ENCODE results near the gene NKTR.
A peak's percentile ranks its signal among the peaks of the same experiment; 100 is the strongest.

The NKTR gene

DNA sequence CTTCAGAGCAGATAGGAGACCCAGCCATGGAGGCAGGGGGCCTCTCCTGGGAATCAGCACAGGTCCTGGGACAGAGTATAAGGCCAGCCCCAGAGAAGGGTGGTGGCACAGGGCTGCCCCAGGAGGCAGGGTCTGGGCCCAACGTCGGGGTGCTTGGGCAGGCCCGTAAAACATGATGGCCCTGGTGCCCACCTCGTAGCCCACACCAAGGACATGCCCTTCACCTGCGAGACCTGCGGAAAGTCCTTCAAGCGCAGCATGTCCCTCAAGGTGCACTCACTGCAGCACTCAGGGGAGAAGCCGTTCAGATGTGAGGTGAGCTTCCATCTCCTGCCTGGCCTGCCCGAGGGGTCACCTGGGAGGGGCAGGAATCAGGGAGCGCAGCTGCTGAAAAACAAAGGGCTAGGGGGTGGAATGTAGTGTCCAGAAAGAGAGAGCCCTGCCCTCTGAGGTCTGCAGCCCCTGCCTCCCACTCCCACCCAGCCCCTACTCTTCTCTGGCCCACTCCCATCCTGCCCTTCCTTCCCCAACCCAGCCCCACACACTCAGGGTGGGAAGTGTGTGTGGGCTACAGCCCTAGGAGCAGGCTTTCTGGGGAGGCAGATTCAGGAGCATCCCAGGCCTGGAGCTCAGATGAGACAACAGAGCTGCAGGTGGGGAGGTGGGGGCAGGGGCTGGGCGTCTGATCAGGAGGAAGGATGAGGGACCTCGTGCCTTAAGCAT lies 62.5 kb downstream of the NKTR start:
- DNase-seq: no peak

DNA sequence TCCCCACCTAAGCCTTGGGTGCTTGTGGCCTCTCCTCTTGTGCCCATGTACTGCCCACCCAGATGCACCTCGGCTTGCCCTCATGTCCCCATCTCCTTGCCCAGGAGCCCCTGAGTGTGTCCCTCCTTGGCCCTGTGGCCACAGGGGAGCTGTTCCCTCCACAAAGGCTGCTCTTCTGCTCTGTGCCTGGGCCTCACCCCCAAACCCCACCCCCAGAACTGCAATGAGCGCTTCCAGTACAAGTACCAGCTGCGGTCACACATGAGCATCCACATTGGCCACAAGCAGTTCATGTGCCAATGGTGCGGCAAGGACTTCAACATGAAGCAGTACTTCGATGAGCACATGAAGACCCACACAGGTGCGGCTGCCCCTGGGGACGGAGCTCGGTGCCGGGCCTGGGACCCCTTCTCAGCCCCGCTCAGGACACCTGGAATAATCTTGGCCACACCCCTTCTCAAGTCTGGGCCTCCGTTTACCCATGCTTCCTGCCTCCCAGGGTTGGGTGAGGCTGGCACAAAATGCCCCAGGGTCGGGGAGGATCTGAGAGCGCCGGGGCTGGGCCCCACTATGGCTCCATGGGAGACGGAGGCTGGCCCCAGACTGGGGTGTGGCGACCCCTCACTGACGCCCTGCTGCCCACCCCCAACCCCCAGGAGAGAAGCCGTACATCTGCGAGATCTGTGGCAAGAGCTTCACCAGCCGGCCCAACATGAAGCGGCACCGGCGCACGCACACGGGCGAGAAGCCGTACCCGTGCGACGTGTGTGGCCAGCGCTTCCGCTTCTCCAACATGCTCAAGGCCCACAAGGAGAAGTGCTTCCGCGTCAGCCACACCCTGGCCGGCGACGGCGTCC lies 63.3 kb downstream of the NKTR start:
- DNase-seq: no peak

GRCh38 chr3:42664438-42664803 lies 63.9 kb downstream of the NKTR start:
- DNase-seq: no peak

DNA sequence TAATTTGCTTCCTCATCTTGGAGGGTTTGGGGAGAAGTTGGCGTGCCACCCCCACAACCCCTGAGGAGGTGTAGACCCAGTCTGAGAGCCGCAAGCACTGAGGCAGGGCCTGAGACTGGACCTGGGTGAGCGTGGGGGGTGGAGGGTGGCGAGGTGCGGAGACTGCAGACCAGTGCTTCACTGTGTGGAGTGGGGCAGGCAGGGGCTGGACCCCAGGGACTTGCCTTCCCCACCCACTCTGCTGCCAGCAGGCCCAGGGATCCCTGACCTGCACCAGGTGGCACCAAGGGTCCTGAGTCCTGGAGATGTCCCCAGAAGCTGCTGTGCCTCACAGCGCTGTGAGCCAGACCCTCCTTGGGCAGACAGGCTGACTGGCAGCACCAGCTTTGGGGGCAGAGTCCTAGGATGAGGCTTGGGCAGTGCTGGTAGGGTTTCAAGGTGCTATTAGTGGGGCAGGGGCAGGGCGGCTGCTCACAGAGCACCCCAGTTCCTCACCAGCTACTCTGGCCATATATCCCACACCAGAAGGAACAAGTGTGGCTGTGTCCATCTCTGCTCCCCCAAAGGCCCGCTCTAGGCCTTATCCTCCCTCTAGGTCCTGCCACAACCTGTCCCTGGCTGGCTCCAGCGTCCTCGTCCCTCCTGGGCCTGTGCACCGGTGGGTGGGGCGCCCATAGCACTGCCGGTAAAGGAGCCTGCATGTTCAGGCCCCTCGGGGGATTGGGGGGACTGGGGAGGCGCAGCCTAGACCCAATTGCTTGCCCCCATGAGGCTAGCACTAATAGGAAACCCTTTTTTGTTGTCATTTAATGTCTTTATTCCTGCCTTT lies 64.8 kb downstream of the NKTR start:
- no peak for DNase-seq

GRCh38 chr3:42666022-42666421 lies 65.5 kb downstream of the NKTR start:
- DNase-seq: no peak

DNA sequence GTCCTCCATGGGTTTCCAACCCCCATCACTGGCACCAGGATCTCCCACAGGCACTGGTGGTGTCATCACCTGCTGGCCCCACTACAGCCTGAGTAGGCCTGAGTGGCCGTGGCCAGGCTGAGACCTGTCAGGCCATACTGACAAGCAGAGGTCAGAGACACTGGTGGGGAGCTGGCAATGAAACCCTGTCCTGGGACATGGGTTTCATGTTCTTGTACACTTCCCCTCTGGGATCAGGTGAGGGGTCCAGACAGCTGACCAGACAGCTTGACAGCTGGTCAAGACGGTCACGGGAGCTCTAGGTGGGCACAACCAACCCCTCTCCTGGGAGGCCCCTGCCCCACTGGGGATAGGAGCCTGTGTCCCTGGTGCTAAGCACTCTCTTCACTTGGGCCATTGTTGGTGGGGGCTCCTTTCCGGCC lies 66.1 kb downstream of the NKTR start:
- DNase-seq: no peak

DNA sequence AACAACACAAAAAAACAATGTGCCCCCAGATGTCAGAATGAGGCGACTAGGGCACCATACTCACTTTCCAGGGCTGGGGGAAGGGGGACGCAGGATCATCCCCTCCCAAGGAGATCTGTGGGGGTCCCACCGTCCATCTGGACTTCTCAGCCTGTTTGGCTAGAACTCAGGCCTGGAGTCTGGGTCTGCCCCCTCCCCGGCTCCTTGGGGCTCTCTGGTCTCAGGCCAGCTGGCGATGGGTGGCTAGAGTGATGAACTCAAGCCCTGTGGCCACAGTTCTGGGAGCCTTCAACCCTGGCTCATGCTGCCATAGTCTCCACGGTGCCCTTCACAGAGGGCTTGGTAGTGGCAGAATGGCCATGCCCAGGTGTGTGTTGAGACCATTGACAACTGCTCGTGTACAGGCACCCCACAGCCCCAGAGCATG lies 66.6 kb downstream of the NKTR start:
- no peak for DNase-seq

GRCh38 chr3:42667523-42668412 lies 67.3 kb downstream of the NKTR start:
- peak; percentile 6 for DNase-seq

- DNase-seq: no peak
Observed at GRCh38 chr3:42668413-42668760, 67.9 kb downstream of the NKTR start.

DNA sequence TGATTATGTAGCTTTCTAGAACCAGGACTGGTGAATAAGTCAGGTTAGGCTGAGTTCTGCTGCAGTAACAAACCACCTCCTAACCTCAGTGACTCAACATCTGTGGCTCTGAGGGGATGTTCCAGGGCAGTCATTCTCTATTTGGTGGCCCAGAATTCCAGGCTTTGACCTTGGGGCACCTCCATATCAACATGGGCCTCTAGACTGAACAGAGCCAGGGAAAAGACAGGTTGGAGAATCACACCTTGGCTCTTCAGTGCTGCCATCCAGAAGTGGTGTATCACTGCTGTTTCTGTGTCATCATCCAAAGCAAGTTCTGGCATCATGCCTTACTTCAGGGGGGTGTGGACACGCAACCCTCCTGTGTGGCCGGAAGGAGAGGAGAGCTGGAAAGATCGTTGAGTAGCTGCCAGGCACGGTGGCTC lies 68.3 kb downstream of the NKTR start:
- no peak for DNase-seq

DNA sequence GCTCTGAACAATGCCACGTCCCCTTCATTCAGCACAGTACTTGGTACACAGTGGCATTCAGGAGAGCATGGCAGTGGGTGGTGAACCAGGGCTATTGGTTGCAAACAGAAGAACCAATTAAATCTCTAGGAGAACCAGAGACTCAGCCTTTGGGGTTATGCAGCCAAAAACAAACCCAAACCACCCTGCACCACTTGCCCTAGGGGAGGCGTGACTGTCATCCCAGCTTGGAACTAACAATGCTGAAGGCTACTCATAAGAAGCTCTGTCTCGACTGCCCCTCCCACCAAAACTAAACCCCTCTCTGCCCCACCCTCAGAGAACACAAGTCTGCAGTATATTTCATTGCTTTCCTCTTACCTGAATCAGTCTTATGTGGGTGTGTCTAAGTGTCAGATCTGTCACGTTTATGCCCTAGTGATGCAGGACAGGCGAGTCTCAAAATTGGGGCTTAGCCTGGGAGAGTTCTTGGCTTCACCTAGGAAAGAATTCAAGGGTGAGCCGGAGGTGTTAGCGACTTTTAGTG lies 69.6 kb downstream of the NKTR start:
- no peak for DNase-seq

GRCh38 chr3:42670670-42671069 lies 70.2 kb downstream of the NKTR start:
- DNase-seq: no peak

GRCh38 chr3:42672515-42672914 lies 72.0 kb downstream of the NKTR start:
- no peak for DNase-seq

- no peak for DNase-seq
Observed at GRCh38 chr3:42673082-42673481, 72.6 kb downstream of the NKTR start.

DNA sequence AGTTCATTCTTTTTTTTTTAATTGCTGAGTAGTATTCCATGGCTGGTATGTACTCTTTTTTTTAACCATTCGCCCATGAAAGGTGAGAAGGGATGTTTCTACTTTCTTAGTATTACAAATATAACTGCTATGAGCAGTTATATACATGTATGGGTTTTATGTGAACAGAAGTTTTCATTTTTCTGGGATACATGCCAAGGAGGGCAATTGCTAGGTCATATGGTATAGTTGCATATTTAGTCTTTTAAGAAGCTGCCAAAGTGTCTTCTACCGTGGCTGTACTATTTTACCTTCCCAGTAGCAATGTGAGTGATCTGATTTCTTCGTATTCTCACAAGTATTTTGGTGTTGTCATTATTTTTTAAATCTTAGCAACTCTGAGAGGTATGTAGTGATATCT lies 73.7 kb downstream of the NKTR start:
- no peak for DNase-seq

DNA sequence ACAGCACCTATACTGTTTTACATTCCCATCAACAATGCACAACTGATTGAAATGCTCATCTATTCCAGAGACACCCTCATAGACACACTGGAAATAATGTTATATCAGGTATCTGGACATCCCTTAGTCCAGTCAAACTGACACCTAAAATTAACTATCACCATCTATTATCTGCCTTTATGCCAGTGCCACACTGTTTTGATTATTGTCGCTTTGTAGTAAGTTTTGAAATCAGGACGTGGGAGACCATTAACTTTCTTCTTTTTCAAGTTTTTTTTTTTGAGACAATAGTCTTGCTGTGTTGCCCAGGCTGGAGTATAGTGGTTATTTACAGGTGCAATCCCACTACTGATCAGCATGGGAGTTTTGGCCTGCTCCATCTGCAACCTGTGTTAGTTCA lies 75.4 kb downstream of the NKTR start:
- DNase-seq: no peak

DNA sequence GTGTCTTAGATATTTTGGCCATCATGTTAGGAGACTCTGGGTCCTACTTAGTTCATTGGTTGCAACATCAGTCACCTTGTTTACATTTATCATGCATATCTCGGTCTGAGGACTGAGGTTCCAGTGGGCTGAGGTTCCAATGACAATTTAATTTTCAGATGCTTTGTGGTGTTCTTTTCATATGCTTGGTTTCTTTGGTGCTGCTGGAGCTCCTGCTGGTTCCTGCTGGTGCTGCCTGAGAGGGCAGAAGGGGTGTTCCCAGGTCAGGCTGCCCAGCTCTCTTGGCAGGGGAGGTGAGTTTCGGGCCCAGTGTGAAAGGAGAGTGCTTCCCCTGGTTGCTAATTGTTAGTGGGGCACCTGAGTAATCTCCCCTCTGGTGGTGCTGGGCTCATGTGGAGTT lies 78.0 kb downstream of the NKTR start:
- no peak for DNase-seq

GRCh38 chr3:42680271-42680670 lies 79.8 kb downstream of the NKTR start:
- DNase-seq: no peak

- no peak for DNase-seq
Observed at GRCh38 chr3:42680806-42681205, 80.3 kb downstream of the NKTR start.

GRCh38 chr3:42681361-42682038 lies 81.0 kb downstream of the NKTR start:
- no peak for DNase-seq

DNA sequence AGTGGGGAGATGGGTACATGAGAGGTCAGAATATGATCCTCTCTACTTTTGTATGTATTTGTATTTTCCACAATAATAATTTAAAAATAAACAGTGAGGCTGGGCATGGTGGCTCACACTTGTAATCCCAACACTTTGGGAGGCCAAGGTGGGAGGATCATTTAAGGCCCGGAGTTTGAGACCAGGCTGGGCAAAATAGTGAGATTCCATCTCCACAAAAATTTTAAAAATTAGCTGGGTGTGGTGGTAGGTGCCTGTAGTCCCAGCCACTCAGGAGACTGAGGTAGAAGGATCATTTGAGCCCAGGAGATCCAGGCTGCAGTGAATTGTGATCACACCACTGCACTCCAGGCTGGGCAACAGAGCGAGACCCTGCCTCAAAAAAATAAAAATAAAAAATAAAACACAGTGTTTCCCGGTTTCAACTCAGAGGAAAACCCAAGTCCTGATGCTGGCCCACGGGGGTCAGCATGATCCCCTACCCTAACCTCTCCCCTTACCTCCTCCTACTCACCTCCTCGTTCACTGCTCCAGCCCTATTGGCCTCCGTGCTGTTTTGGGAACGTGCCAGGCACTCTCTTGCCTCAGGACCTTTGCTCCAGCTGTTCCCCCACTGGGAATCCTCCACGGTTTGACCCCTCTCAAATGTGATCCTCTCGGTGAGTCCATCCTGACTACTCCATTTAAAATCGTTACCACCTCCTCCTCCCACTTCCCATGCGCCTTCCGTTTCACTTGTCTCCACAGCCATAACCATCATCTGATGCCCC lies 82.0 kb downstream of the NKTR start:
- DNase-seq: no peak

All from NCI-H1105 treated with DMSO at 0.1 percent for 48 hours (cell line).